HL-60 (cell line): ENCODE data around the gene OOSP3.

Source experiments
- GABPA ChIP-seq: IDR thresholded peaks from 2 replicates; pipeline ENCODE4 v1.6.1; 2012; ENCODE audit warnings: low read depth
- POLR2AphosphoS5 ChIP-seq: IDR thresholded peaks from 2 replicates; pipeline ENCODE4 v1.6.1; 2012; ENCODE audit warnings: low read depth
- SPI1 ChIP-seq: IDR thresholded peaks from 2 replicates; pipeline ENCODE4 v1.6.1; 2012; ENCODE audit warnings: low read depth, mild to moderate bottlenecking, borderline replicate concordance
- TF ChIP-seq, protein P1 (sequence below): IDR thresholded peaks from one replicate; pipeline ENCODE4 v1.5.1; 2011; ENCODE audit warnings: low read length, control low read depth, inconsistent platforms; ENCODE audit not compliant: insufficient read depth
- TF ChIP-seq, protein P2 (sequence below): IDR thresholded peaks from 2 replicates; pipeline ENCODE4 v1.6.1; 2012; ENCODE audit warnings: low read depth; ENCODE audit not compliant: insufficient replicate concordance

DNA sequence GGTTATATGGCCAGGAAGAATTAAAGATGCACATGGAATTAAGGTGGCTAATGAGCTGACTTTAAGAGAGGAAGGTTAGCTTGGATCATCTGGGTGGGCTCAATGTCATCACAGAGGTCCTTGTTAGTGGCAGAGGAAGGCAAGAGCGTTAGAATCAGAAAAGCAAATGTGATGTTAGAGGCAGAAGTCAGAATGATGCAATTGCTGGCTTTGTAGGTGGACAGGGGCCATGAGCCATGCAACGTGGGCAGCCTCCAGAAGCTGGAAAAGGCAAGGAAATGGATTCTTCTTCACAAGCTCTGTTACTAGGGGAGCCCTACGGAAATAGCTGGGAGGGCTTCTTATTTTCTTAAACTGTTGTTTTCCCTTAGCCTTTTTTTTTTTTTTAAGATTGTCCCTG lies 31.0 kb upstream of the OOSP3 start:
- TF ChIP-seq POLR2AphosphoS5, result no peak
- TF ChIP-seq, protein P1, sequence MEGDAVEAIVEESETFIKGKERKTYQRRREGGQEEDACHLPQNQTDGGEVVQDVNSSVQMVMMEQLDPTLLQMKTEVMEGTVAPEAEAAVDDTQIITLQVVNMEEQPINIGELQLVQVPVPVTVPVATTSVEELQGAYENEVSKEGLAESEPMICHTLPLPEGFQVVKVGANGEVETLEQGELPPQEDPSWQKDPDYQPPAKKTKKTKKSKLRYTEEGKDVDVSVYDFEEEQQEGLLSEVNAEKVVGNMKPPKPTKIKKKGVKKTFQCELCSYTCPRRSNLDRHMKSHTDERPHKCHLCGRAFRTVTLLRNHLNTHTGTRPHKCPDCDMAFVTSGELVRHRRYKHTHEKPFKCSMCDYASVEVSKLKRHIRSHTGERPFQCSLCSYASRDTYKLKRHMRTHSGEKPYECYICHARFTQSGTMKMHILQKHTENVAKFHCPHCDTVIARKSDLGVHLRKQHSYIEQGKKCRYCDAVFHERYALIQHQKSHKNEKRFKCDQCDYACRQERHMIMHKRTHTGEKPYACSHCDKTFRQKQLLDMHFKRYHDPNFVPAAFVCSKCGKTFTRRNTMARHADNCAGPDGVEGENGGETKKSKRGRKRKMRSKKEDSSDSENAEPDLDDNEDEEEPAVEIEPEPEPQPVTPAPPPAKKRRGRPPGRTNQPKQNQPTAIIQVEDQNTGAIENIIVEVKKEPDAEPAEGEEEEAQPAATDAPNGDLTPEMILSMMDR, result no peak
- TF ChIP-seq, protein P2, sequence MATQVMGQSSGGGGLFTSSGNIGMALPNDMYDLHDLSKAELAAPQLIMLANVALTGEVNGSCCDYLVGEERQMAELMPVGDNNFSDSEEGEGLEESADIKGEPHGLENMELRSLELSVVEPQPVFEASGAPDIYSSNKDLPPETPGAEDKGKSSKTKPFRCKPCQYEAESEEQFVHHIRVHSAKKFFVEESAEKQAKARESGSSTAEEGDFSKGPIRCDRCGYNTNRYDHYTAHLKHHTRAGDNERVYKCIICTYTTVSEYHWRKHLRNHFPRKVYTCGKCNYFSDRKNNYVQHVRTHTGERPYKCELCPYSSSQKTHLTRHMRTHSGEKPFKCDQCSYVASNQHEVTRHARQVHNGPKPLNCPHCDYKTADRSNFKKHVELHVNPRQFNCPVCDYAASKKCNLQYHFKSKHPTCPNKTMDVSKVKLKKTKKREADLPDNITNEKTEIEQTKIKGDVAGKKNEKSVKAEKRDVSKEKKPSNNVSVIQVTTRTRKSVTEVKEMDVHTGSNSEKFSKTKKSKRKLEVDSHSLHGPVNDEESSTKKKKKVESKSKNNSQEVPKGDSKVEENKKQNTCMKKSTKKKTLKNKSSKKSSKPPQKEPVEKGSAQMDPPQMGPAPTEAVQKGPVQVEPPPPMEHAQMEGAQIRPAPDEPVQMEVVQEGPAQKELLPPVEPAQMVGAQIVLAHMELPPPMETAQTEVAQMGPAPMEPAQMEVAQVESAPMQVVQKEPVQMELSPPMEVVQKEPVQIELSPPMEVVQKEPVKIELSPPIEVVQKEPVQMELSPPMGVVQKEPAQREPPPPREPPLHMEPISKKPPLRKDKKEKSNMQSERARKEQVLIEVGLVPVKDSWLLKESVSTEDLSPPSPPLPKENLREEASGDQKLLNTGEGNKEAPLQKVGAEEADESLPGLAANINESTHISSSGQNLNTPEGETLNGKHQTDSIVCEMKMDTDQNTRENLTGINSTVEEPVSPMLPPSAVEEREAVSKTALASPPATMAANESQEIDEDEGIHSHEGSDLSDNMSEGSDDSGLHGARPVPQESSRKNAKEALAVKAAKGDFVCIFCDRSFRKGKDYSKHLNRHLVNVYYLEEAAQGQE, result no peak
- no peak for TF ChIP-seq GABPA
- no peak for TF ChIP-seq SPI1
